ENCODE results near the gene TSPEAR.

The TSPEAR gene

DNA sequence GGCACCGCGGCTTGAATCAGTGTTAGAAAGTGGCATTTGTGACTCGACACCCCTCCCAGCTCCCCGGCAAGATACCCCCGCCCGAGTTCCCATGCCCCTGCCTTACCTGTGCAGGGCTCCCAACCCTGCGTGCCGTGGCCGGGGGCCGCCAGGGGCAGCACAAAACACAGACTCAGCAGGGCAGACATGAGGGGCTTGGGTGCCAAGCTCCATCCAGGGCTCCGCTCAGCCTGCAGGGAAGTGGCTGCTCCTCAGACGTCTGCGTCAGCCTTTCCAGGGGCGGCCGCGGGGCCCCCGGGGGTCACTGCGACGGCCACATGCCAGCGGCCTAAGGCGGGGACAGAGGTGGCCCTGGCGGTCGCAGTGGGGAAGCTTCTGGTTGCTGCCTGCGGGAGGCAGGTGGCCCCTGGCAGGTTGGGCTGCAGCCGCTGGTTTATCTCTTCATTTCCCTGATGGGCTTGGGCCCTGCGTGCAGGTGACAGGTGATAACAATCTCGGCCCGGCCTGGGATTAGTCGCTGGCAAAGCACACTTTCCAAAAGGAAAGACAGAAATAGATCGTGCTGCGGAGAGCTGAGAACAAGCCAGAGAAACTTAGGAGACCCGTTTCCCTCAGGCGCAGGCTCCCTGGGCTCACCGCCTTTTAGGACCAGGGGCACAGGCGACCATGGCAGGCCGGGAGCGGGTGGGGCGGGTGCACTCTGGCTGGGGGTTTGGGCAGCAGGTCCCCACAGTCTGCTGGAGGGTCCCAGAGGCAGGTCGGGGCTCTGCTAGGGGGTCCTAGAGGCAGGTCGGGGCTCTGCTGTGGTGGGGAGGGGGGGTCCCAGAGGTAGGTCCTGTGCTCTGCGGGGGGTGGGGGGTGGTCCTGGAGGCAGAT is at the start of gene TSPEAR:
TSS of gene TSPEAR (minus strand) at position 246 of the 876 bp plus-strand sequence. CDS start at position 188, 58 bp downstream.
- no peak for DNase-seq (ENCODE audit: low read depth in 2 of 2)

DNA sequence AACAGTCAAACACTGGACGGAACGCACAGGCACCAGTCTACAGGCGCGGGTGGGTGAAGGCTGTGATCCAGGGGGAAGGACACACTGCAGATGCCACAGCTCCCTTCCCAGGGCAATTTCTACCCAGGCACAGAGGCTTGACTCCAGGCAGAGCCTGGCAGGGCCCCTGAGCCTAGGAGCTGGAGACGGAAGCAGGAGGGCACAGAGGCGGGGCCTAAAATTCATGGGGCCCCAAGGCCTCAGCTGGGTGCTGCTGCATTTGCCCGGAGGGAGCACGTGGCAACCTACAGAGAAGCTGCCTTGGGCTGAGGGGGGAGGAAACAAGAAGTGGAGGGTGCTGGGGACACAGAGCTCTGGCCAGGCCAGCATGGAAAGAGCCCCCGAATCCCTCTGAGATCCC is 49.0 kb upstream of the TSPEAR start:
- no peak for DNase-seq (ENCODE audit: low read depth in 2 of 2)

DNA sequence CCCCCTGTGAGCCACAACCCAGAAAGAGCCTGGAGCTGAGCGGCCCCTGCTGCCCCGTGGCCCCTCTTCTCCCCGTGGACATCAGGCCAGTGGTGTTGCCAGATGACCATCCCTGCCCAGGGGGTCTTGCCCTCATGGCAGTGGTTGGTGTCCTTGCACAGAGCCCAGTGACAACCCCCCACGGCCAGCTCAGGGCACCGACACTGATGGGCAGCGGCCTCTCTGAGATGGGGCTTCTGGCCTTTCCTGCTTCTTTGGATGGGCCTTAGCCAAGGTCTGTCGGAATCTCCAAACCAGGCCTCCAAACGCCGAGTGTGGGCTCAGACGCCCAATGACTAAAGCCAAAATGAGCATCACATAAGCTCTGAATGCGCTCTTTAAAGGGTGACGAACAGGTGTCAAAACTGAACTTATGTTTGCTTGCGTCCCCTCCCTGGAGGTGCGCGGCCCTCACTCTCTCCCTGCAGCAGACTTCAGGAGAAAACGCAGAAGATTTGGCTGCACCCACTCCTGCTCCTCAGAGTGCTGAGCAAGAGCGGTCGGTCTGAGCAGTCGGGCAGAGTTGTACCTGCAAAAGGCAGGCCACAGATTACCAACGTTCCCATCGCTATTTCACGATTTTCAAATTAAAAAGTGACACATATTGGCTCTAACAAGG is 48.4 kb upstream of the TSPEAR start:
- DNase-seq (ENCODE audit: low read depth in 2 of 2): no peak

DNA sequence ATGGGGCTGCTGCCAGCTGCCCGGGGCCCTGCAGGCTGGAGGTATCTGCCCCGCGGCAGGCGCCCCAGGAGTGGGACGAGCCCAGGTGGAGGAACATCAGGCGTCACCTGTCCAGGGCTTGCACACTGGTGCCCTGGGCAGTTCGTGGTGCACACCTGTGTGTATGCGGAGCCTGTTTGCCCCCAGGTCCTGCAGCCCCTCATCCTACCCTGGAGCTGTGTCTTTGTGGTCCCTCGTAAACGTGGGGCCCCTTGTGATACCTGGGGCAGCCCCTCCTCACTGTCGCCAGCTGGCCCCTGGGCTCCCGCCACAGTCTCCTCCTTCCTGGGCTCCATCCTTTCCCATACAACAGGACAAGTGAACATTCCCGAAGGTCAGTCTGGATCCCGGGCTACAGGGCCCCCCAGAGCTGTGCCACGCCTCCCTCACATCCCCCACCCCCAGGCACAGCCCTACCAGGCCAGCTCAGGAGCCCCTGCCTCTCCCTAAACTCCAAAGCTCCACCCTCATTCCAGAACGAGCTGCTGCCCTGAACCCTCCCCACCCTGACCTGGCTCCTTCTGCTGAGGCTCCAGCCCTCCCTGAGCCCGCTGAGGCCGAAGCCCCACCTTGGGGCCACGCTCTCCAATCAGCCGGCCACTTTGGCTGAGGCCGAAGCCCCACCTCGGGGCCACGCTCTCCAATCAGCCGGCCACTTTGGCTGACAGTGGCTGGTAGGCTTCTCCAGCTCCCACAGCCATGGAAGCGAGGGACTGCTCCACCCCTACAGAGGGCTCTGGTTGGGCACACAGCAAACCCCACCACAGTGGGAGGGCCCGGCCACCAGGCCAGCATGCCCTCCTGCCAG is 47.6 kb upstream of the TSPEAR start:
- no peak for DNase-seq (ENCODE audit: low read depth in 2 of 2)

DNA sequence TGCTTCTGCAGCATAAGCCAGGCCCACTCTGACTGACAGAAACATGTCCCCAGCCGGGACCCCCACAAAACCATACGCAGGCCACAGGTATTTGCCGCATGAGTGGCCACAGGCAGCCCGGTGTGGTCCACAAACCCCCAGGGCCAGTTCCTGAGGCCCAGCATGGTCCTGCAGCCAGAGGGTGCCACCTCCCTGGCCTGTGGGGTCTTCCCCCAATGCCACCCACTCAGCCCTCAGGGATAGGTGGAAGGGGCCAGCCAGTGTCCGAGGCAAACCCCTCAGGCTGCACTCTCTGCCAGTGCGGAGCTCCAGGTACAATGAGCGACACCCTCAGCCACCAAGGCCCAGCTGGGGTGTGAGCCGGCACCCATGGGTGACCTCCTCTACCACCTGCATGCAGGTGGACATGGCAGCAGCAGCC is 46.8 kb upstream of the TSPEAR start:
- DNase-seq (ENCODE audit: low read depth in 2 of 2): no peak

DNA sequence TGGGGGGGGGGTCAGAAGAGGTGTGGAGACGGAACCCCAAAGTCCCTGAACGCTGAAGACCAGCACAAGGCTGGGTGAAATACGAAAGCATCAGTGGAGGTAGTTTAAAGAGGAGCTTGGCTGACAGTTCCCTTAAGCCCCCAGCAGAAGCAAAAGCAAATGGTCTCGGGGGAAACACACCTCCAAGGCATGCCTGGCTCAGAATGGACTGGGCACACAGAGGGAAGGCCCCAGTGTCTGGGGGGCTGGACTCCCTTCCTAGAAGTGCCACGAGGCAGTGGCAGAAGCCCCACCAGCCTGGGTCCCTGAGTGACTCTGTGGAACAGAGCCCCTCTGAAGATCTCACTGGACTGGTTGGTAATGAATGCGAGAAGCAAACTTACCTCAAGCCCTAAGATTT is 46.4 kb upstream of the TSPEAR start:
- DNase-seq (ENCODE audit: low read depth in 2 of 2): no peak

DNA sequence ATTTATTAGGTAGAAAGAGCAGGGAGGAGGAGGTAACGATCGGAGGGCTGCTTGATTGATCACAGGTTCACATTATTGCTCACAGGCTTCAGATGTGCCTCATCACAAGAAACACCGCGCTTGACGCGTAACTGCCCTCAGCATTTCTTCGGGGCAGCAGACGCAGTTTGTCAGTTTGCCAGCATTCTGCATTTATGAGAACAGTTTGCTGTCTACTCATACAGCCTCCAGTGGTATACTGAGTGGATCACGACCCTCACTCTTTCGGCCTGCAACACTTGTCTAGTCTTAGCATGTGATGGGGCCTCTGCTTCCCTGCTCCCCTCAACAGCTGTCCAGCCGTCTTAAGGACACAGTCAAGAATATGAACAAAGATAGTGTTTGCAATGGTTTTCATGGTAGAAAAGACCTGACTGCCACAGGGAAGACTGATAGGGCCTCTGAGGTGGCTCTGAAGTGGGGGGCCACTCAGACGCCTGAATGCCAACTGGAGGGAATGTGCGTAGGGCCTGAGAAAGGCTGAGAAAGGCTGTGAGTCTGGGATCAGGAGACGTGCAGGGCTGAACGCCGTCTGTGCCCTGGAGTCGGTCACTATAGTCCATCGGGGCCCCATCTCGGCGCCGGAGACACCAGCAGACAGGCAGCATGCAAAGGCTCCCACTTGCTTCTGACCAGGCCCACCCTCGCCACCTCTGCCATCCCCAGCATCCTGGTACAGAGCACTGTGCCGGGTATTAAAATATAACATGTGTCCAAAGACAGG is 45.2 kb upstream of the TSPEAR start:
- no peak for DNase-seq (ENCODE audit: low read depth in 2 of 2)

DNA sequence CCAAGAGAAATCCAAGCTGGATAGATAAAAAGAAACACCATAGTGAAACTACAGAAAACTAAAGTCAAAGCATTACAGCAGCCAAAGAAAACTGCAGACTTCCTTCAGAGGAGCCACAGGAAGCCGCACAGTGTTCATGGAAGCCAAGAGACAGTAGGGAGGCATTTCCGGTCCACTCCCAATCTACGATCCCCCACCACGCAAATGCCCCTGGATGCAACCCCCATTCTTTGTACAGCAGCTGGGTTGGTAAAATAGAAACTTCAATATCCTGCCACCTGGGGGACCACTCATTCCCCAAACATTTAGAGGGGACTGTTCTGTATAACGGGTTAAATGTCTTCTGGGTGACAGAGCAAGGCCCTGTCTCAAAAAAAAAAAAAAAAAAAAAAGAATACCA is 43.9 kb upstream of the TSPEAR start:
- no peak for DNase-seq (ENCODE audit: low read depth in 2 of 2)

DNA sequence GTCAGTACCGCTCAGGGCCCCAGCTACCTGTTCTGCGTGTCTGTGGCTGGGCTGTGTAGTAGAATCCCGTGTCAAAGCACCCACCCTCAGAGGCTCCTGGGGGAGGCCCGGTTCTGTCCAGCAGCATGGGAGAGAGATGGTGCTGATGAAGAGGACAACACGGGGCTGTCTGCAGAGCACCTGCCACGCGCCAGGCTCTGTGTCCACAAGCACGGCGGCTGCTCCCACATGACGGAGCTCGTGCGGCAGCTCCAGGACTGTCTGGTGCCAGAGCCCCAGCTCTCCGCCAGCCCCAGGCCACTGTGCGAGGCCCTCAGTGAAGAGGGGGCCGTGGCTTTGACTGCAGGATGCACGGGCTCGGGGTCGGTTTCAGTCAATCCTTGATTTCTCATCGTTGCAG is 42.0 kb upstream of the TSPEAR start:
- DNase-seq (ENCODE audit: low read depth in 2 of 2): no peak

DNA sequence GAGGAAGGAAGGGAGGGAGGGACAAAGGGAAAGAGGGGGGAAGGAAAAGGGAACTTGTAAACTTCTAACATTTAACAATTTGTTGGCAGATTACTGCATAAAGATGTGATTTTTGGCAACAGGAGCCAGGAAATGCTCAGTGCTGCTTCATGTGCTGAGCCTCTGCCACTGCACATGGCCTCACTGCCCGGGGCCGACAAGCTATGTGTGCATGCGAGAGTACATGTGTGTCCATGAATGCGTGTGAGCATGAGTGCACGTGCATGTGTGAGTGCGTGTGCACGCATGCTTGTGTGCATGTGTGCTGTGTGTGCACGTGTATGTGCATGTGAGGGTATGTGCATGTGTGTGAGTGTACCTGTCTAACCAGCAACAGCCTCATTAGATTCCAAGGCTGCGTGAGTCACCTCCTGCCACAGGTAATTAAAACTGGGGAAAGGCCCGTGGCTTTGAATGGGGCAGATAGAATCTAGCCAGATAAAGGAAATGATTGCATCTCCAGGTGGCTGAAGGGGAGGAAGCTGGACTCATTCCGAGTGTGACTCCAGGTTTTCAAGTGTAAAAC is 41.4 kb upstream of the TSPEAR start:
- no peak for DNase-seq (ENCODE audit: low read depth in 2 of 2)

DNA sequence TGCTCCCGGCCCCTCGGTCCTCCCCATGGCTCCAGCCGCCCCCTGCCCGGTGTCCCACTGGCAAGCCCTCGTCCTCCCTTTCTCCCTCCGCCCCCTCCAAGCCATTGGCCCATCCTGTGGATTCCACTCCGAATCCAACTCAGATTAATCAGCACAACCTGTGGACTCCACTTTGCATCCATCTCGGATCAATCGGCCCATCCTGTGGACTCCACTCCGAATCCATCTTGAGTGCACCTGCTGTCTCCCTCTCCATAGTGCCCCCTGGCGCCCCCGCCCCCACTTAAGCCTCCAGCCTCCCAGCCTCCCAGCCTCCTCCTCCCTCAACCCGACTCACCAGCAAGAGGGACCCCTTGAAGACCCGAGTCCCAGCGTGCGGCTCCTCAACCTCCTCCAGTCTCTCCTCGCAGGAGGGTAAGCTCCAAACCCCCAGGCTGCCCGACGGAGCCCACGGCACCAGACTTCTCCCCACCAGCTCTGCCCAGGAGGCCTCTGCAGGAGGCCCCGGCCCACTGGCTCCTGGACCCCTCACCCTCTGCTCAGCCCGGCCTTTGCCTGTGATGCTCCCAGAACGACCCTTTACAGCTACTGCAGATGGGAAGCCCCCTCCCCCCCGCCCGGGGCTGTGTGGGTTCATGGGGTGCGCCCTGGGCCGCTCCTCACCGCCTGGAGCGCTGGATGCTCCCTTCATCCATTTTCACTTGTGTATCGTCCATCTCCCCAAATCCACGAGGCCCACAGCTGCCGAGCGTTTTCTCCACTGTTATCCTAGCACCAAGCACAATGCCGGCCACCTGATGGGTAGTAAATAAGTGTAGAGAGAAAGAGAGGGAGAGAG is 40.6 kb upstream of the TSPEAR start:
- DNase-seq (ENCODE audit: low read depth in 2 of 2): no peak

DNA sequence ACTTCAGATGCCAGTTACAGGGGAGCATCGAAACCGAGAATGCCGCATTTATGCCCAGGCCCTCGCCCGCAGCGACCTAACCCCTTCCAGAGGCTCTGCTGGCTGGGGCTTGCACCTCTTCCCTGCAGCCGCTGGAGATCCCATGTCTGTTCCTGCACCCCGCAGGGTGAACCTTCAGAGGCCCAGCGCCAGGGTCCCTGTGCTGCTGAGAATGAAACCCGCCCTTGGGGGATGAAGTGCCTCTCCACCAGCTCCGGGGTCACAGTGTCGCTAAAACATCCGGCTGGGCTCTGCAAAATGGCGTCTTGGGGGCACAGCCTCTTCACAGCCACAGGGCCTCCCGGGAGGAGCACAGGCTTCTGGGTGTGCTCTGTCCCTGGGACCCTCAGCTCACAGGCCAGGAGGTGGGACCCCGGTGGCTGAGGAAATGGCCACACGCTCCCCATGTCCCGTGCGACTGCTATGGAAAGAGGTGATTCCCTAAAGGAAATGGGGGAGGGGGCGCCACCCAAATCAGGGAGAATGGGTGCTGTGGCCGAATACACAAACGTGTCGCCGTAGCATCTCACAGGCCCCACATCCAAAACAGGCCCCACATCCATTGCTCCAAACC is 39.9 kb upstream of the TSPEAR start:
- no peak for DNase-seq (ENCODE audit: low read depth in 2 of 2)

DNA sequence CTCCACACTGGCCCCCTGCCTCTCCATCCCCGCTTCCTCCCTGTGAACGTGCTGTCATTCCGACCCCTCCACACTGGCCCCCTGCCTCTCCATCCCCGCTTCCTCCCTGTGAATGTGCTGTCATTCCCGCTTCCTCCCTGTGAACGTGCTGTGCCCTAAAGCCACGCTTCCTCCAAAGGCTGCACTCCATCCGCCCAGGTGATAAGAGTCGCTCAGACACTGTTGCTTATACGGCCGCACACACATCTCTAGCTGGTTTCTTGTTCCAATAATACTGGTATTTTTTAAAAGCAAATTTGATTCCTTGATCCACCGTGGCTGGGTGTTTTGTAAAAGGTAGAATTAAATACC is 39.3 kb upstream of the TSPEAR start:
- no peak for DNase-seq (ENCODE audit: low read depth in 2 of 2)

DNA sequence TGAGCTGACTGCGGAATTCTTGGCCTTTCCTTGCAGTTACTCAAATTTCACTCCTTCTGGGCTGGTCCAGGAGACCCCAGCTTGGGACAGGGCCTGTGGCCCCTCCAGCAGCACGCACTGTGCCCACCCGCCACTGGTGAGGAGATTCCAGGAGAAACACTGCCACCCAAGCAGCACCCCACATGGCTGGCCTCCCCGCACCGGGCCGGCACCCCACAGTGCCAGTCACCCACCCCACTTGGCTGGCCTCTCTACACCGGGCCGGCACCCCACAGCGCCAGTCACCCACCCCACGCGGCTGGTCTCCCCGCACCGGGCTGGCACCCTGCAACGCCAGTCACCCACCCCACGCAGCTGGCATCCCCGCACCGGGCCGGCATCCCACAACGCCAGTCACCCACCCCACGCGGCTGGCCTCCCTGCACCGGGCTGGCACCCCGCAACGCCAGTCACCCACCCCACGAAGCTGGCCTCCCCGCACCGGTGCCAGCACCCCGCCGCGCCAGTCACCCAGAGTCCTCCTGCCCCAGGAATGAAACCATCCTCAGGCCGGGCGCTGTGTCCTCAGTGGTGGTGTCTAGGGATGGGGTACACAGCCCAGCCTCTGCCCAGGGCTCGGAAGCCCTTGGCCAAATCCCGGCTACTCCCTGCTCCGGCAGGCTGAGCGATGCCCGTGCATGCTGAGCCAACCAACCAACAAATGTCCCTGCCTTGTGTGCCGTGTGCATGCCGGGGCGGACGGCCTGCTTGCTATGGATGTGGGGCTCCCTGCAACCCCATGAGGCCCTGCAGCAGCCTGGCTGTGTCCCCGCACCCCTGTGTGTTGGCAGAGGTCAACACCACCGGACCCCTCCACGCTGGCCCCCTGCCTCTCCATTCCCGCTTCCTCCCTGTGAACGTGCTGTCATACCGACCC is 38.6 kb upstream of the TSPEAR start:
- DNase-seq (ENCODE audit: low read depth in 2 of 2): no peak

DNA sequence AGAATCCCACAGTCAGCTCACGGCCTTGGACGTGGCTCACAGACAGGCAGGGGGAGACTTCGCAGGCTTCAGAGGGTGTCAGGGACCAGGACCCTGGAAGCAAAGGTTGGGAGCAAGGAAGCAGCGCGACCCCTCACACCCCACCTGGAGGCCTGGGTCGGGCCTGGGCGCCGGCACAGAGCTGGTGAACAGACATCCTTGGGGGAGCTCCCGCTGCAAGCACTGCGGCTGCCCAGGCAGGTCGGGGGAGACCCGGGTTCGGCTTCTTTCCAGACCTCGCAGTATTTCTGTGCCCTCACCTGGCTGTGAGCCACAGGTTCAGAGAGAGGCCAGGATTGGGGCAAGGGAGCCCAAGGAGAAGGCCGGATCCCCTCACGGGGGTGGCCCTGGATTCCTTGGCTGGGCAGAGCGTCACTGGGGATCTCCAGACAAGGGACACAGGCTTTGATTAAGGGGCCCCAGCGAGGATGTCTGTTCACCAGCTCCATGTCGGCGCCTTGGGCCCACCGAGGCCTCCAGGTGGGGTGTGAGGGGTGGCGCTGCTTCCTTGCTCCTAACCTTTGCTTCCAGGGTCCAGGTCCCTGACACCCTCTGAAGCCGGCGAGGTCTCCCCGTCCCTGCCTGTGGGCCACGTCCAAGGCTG is 37.9 kb upstream of the TSPEAR start:
- no peak for DNase-seq (ENCODE audit: low read depth in 2 of 2)

DNA sequence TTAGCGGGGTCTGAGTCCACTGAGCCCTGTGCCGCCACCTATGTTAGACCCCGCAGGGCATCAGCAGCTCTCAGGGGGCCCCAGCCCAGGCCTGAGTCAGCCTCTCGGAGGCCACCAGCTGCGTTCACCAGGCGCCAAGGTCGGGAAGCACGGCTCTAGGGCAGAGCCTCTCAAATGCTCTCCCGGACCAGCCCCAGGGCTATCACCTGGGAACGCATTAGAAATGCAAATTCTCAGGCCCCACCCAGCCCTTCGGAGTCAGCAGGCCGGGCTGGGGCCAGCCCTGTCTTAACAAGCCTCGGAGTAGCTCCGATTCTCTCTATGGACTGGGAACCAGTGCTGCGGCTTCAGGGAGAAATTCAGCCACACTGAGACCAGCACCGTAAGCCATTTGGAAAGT is 37.2 kb upstream of the TSPEAR start:
- DNase-seq (ENCODE audit: low read depth in 2 of 2): no peak

DNA sequence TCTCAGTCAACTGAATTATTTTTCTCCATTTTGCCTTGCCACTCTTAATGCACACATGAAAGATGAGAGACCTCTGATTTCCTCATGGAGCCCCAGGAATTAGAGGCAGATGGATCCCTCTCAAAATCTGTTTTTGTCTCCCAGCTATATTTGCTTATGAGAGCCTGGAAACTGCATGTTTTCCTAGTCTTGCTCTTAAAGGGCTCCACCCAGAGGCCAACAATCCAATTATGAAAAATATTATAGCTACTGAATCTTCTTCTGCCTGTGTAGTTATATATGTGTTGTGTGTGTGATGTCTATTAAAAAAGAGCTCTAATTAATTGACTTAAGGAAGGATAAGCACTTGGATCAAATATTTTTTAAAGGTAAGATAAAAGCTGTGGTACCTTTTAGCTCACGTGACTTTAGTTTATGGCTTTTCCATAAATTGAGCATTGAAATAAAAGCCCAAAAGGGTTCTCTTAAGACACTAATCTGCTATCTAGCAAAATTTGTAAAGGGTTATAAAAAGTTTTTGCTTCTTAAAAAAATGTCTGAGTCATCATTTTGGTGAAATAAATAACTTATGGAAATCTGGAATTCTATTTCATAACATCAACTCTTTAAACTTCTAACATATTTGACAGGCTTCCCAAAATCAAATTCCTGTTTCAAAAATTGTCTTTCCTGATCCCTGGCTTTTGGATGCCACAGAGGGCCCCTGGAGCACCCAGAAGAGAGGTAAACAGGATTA is 31.2 kb upstream of the TSPEAR start:
- no peak for DNase-seq (ENCODE audit: low read depth in 2 of 2)

DNA sequence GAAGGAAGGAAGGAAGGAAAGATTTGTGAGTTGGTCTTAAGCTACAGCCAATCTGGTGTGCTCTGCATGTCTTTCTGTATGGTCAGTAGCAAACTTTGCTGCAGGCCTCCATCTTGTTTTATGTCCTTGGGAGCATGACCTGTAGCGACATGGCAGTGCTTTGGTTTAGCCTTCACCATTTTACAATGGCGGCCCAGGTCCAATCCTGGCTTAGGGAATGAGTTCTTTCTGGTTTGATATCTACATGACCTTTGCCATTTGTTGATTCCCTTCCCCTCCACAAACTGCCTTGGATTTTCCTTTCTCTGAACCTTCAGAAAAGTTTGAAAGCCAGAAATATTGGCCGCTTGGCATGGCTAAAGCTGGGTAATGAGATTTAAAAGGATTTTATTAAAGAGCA is 30.5 kb upstream of the TSPEAR start:
- DNase-seq (ENCODE audit: low read depth in 2 of 2): no peak

All from stimulated activated CD4-positive, alpha-beta T cell treated with anti-CD3 and anti-CD28 coated beads, Interleukin-4, amount 100 ng/mL, for 48 hours (primary cell).